Stimulated activated CD4-positive, alpha-beta T cell treated with anti-CD3 and anti-CD28 coated beads, Interleukin-1b, Interleukin-23, amount 100 ng/mL, for 48 hours (primary cell): ENCODE results near the gene SLC13A2.

ENCODE experiments used
- DNase-seq: peaks from one replicate; pipeline ENCODE4 v3.0.0-alpha.2; 2020

The SLC13A2 gene

GRCh38 chr17:28540231-28540630 is 66.8 kb downstream of the SLC13A2 start:
- no peak for DNase-seq

- no peak for DNase-seq
Measured at GRCh38 chr17:28541439-28541838, 68.0 kb downstream of the SLC13A2 start.

- no peak for DNase-seq
Measured at GRCh38 chr17:28544402-28545140, 71.1 kb downstream of the SLC13A2 start.

- no peak for DNase-seq
Measured at GRCh38 chr17:28545141-28545503, 71.7 kb downstream of the SLC13A2 start.

- DNase-seq: no peak
Measured at GRCh38 chr17:28545787-28546415, 72.5 kb downstream of the SLC13A2 start.

- DNase-seq: no peak
Measured at GRCh38 chr17:28547096-28547622, 73.7 kb downstream of the SLC13A2 start.
